Trophoblast cell (in vitro differentiated cells and primary cell): ENCODE results near the gene CCDC157.
"Not testable (repeated sequence)": the region's sequence is repeated elsewhere in the genome, so short reads cannot be mapped to it uniquely, and the experiment has no call there.

Experiments
- DNase-seq, 2 donors: peaks; one replicate each; pipeline ENCODE4 v3.0.0-alpha.2; 2016
- H2AFZ ChIP-seq: 2 replicates; pipeline ENCODE4 v1.6.1; 2013; ENCODE audit warnings: low read length, moderate library complexity, mild to moderate bottlenecking; ENCODE audit not compliant: insufficient read depth, poor library complexity
- H2AK5ac ChIP-seq: 2 replicates; pipeline ENCODE4 v1.6.1; 2013; ENCODE audit warnings: mild to moderate bottlenecking, low read length
- H2BK120ac ChIP-seq: 2 replicates; pipeline ENCODE4 v1.6.1; 2013; ENCODE audit warnings: low read length, mild to moderate bottlenecking, moderate library complexity; ENCODE audit not compliant: insufficient read depth, poor library complexity
- H2BK12ac ChIP-seq: 2 replicates; pipeline ENCODE4 v1.6.1; 2013; ENCODE audit warnings: mild to moderate bottlenecking, low read length, moderate library complexity
- H2BK5ac ChIP-seq: 2 replicates; pipeline ENCODE4 v1.6.1; 2013; ENCODE audit warnings: low read length, low read depth, moderate library complexity, mild to moderate bottlenecking; ENCODE audit not compliant: poor library complexity
- H3K14ac ChIP-seq: 2 replicates; pipeline ENCODE4 v1.6.1; 2013; ENCODE audit warnings: mild to moderate bottlenecking, low read length
- H3K18ac ChIP-seq: 2 replicates; pipeline ENCODE4 v1.6.1; 2013; ENCODE audit warnings: mild to moderate bottlenecking, low read length
- H3K23ac ChIP-seq: 2 replicates; pipeline ENCODE4 v1.6.1; 2013; ENCODE audit warnings: low read length
- H3K27ac ChIP-seq: 2 replicates; pipeline ENCODE4 v1.5.1; 2013; ENCODE audit warnings: low read depth, mild to moderate bottlenecking, inconsistent platforms, low read length, moderate library complexity
- H3K27me3 ChIP-seq: 2 replicates; pipeline ENCODE4 v1.6.1; 2013; ENCODE audit warnings: inconsistent platforms, mild to moderate bottlenecking, low read length, moderate library complexity; ENCODE audit not compliant: insufficient read depth
- H3K36me3 ChIP-seq, 2 experiments: 1 replicate in 1 of 2; 2 replicates in 1 of 2; pipeline ENCODE4 v1.6.1; 2013; ENCODE audit warnings: low read length in 2 of 2, mild to moderate bottlenecking in 2 of 2, moderate library complexity in 1 of 2; ENCODE audit not compliant: insufficient read depth in 2 of 2, control insufficient read depth in 1 of 2
- H3K4ac ChIP-seq: 2 replicates; pipeline ENCODE4 v1.6.1; 2013; ENCODE audit warnings: low read depth, mild to moderate bottlenecking, low read length, moderate library complexity
- H3K4me1 ChIP-seq, 2 experiments: 1 replicate in 1 of 2; 2 replicates in 1 of 2; pipeline ENCODE4 v1.6.1; 2013; ENCODE audit warnings: low read length in 2 of 2, mild to moderate bottlenecking in 2 of 2, moderate library complexity in 1 of 2; ENCODE audit not compliant: insufficient read depth in 2 of 2, control insufficient read depth in 1 of 2
- H3K4me2 ChIP-seq: 2 replicates; pipeline ENCODE4 v1.6.1; 2013; ENCODE audit warnings: inconsistent platforms, mild to moderate bottlenecking, low read length, moderate library complexity
- H3K4me3 ChIP-seq: 2 replicates; pipeline ENCODE4 v1.5.1; 2013; ENCODE audit warnings: mild to moderate bottlenecking, low read depth, low read length, inconsistent platforms
- H3K79me1 ChIP-seq: one replicate; pipeline ENCODE4 v1.6.1; 2013; ENCODE audit warnings: low read length
- H3K79me2 ChIP-seq: 2 replicates; pipeline ENCODE4 v1.6.1; 2013; ENCODE audit warnings: low read length, mild to moderate bottlenecking; ENCODE audit not compliant: control insufficient read depth, insufficient read depth, poor library complexity
- H3K9ac ChIP-seq: 2 replicates; pipeline ENCODE4 v1.6.1; 2013; ENCODE audit warnings: mild to moderate bottlenecking, low read length
- H3K9me3 ChIP-seq: 2 replicates; pipeline ENCODE4 v1.6.1; 2013; ENCODE audit warnings: low read depth, mild to moderate bottlenecking, control low read depth, inconsistent platforms, low read length; ENCODE audit not compliant: insufficient read depth
- H4K12ac ChIP-seq: 2 replicates; pipeline ENCODE4 v1.6.1; 2013; ENCODE audit warnings: low read depth, mild to moderate bottlenecking, low read length, moderate library complexity
- H4K8ac ChIP-seq: 2 replicates; pipeline ENCODE4 v1.6.1; 2013; ENCODE audit warnings: low read depth, mild to moderate bottlenecking, low read length, moderate library complexity
- H4K91ac ChIP-seq: one replicate; pipeline ENCODE4 v1.6.1; 2013; ENCODE audit warnings: low read depth, mild to moderate bottlenecking, low read length, moderate library complexity
- WGBS: extraction: QIAGEN DNeasy Blood & Tissue Kit; methylation state at CpG from one replicate; pipeline ENCODE4 v1.1.7; 2013; ENCODE audit warnings: missing lambda C conversion rate; ENCODE audit not compliant: insufficient read length, insufficient coverage; ENCODE audit errors: extremely low coverage; 5-methylcytosine and 5-hydroxymethylcytosine counted together

CCDC157 gene

DNA sequence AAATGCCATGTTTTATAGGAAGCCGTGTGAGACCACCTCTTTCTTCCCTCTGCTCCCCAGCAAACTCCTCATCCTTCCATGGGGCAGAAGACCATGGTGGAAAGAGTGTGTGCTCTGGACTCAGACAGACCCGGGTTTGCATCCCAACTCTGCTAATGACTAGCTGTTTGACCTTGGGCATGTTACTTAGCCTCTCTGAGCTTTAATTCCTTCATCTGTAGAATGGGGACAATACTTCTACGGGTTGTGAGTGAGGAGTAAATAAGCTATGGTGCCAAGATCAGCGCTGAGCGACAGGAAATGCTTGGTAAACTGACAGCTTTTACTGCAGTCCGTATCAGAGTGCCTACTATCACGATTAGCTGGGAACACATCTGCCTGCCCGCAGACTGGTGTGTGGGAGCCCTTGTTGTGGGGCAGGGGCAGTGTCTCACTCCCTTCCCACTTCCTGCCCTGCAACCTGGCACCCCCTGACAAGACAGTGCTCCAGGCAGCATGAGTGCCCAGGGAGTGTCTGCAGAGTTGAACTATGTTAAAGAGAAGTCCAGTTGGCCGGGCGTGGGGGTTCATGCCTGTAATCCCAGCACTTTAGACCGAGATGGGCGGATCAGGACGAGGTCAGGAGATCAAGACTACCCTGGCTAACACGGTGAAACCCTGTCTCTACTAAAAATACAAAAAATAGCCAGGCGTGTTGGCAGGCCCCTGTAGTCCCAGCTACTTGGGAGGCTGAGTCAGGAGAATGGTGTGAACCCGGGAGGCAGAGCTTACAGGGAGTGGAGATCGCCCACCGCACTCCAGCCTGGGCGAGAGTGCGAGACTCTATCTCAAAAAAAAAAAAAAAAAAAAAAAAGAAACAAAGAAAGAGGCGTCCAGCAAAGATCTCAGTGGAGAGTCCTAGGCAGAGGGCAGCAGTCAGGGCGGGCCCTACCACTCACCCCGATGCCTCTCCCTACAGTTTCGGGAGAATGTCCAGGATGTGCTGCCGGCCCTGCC is 42.2 kb downstream of the CCDC157 start:
- no peak overlapping the region for H2BK5ac ChIP-seq
- H3K14ac ChIP-seq = no peak overlapping the region
- H3K27ac ChIP-seq = no peak overlapping the region
- no peak overlapping the region for H3K9ac ChIP-seq
- no peak overlapping the region for H2AK5ac ChIP-seq
- H3K27me3 ChIP-seq = peaks cover 10% of the 10 kb centered on the region
- H4K8ac ChIP-seq = no peak overlapping the region
- H3K79me1 ChIP-seq = no peaks in the 10 kb centered on the region
- H3K23ac ChIP-seq = no peak overlapping the region
- peaks cover 0 to 6% of the 10 kb centered on the region in 2 experiments for H3K4me1 ChIP-seq
- no peaks in the 10 kb centered on the region for H3K36me3 ChIP-seq
- no peaks in the 10 kb centered on the region for H3K79me2 ChIP-seq
- H3K18ac ChIP-seq = no peak overlapping the region
- H4K12ac ChIP-seq = no peak overlapping the region
- H3K4ac ChIP-seq = no peak overlapping the region
- no peak overlapping the region for H2AFZ ChIP-seq
- H2BK120ac ChIP-seq = no peak overlapping the region
- no peak overlapping the region for H3K4me3 ChIP-seq
- DNase-seq = no peak
- no CpG with 5 or more reads among the region's 25 CpGs for WGBS
- H2BK12ac ChIP-seq = no peak overlapping the region
- no peak overlapping the region for H4K91ac ChIP-seq
- no peak overlapping the region for H3K4me2 ChIP-seq
- H3K9me3 ChIP-seq = no peaks in the 10 kb centered on the region

DNA sequence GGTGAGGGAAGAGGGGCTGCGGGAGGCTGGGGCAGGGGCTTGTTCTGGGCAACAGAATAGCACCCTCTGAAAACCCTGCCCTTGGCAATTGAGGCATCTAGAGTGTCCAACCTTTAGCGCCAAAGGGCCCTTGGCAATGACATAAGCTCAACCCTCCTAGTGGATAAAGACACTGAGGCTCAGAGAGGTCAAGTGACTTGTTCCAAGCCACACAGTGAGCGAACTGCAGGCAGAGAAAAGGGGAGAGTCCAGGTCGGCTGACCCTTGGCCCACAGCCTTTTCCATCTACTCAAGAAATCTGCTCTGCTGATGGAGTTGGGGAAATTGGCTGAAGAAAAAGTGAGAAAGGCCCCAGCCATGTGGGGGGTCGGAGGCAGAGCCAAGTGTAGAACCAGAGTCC is 42.9 kb downstream of the CCDC157 start:
- H2BK5ac ChIP-seq = no peak overlapping the region
- no peak overlapping the region for H2AFZ ChIP-seq
- H3K18ac ChIP-seq = no peak overlapping the region
- no peaks in the 10 kb centered on the region for H3K79me2 ChIP-seq
- no peak overlapping the region for H2AK5ac ChIP-seq
- peaks cover 10% of the 10 kb centered on the region for H3K27me3 ChIP-seq
- no peak overlapping the region for H2BK12ac ChIP-seq
- H3K14ac ChIP-seq = no peak overlapping the region
- H3K4ac ChIP-seq = no peak overlapping the region
- H3K27ac ChIP-seq = no peak overlapping the region
- no peak overlapping the region for H4K8ac ChIP-seq
- no peak overlapping the region for H3K23ac ChIP-seq
- H3K4me3 ChIP-seq = no peak overlapping the region
- H3K79me1 ChIP-seq = no peaks in the 10 kb centered on the region
- H2BK120ac ChIP-seq = no peak overlapping the region
- no peak overlapping the region for H3K9ac ChIP-seq
- peaks cover 0 to 6% of the 10 kb centered on the region in 2 experiments for H3K4me1 ChIP-seq
- H3K36me3 ChIP-seq = no peaks in the 10 kb centered on the region
- no peak for DNase-seq
- H4K91ac ChIP-seq = no peak overlapping the region
- no peaks in the 10 kb centered on the region for H3K9me3 ChIP-seq
- no peak overlapping the region for H4K12ac ChIP-seq
- H3K4me2 ChIP-seq = no peak overlapping the region
- no CpG with 5 or more reads among the region's 5 CpGs for WGBS

DNA sequence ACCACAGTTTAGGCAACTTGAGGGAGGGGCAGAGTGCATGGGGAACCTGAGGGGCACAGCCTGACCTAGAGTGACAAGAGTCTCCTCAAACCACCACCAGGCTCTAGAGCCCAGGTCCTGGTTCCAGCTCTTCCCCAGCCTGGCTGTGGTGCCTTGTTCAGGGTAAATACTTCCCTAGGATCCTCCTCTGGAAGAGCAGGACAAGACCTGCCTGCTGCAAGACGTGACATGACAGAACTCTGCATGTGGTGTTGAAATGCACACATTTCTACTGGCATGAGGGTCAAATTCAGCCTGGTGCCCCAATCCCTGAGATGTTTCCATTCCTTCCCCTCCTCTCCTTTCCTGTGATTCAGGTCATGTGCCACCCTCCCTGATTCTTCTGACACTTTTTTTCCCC is 43.4 kb downstream of the CCDC157 start:
- Histone ChIP-seq H3K4me1 (peaks cover 0 to 6% of the 10 kb centered on the region in 2 experiments), H2AK5ac (no peak overlapping the region), H3K27me3 (peaks cover 10% of the 10 kb centered on the region), H3K36me3 (no peaks in the 10 kb centered on the region), H2BK120ac (no peak overlapping the region), H3K9ac (no peak overlapping the region), H4K12ac (no peak overlapping the region), H3K27ac (no peak overlapping the region), H3K79me1 (no peaks in the 10 kb centered on the region), H3K4ac (no peak overlapping the region), H3K4me2 (no peak overlapping the region), H3K9me3 (no peaks in the 10 kb centered on the region), H3K14ac (no peak overlapping the region), H3K23ac (no peak overlapping the region), H2AFZ (no peak overlapping the region), H2BK5ac (no peak overlapping the region), H3K4me3 (no peak overlapping the region), H4K91ac (no peak overlapping the region), H4K8ac (no peak overlapping the region), H3K18ac (no peak overlapping the region), H2BK12ac (no peak overlapping the region), H3K79me2 (no peaks in the 10 kb centered on the region)
- DNase-seq = peak in 1 of 2 donors; percentile 15
- no CpG with 5 or more reads among the region's 1 CpG for WGBS

DNA sequence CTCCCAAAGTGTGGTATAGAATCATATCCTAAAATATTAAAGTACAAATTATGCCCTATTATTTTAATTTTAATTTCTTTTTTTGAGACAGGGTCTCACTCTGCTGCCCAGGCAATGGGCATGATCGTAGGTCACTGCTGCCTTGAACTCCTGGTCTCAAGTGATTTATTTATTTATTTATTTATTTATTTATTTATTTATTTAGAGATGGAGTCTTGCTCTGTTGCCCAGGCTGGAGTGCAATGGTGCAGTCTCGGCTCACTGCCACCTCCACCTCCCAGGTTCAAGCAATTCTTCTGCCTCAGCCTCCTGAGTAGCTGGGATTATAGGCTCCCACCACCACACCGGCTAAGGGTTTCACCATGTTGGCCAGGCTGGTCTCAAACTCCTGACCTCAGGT is 44.2 kb downstream of the CCDC157 start:
- H2BK12ac ChIP-seq, H3K79me1 ChIP-seq, H3K4me2 ChIP-seq, H3K23ac ChIP-seq, H4K91ac ChIP-seq, H3K4me1 ChIP-seq, H4K8ac ChIP-seq, H3K36me3 ChIP-seq, H3K9me3 ChIP-seq, H4K12ac ChIP-seq, H3K14ac ChIP-seq, H3K9ac ChIP-seq, H2BK120ac ChIP-seq, H3K4ac ChIP-seq, H3K27ac ChIP-seq, H2AFZ ChIP-seq, H3K27me3 ChIP-seq, H3K4me3 ChIP-seq, H3K79me2 ChIP-seq, H2AK5ac ChIP-seq, DNase-seq, H3K18ac ChIP-seq, H2BK5ac ChIP-seq: not testable (repeated sequence)
- no CpG with 5 or more reads among the region's 3 CpGs for WGBS
